Endothelial cell of umbilical vein (primary cell): ENCODE measurements around the gene JRKL. TPM values are rescaled to one million over a fixed set of nuclear protein-coding genes. Genes with fewer than 3 reads are reported as not detected.

Experiments used
- BruUV-seq: library from RNA; stranded (reverse); fragments of 400-500 nt; replicated peaks from 2 replicates; lab custom pipeline; 2021; lab: Mats Ljungman, UMichigan
- CTCF ChIA-PET: fragments of 300-600, 350-600 bp; sonication (Branson Sonifier 250); formaldehyde crosslinking; loops from one replicate; lab custom pipeline; 2021; ENCODE audit warnings: antibody characterized with exemption, inconsistent platforms; lab: Charles Lee
- POLR2A ChIA-PET: fragments of 300-600, 350-600 bp; sonication (Branson Sonifier 250); formaldehyde crosslinking; loops from one replicate; lab custom pipeline; 2021; ENCODE audit warnings: antibody characterized with exemption, inconsistent platforms; lab: Charles Lee
- DNase-seq: peaks from one replicate; pipeline ENCODE4 v3.0.0-alpha.2; 2011; ENCODE audit warnings: low read depth, low spot score
- FAIRE-seq: peaks from 2 replicates; lab custom pipeline; 2011; peaks lifted over from hg19 to GRCh38; lab: Jason Lieb, UNC
- H2AFZ ChIP-seq: 2 replicates; pipeline ENCODE4 v1.6.0; 2012; ENCODE audit warnings: low read depth, low read length, control low read depth, inconsistent platforms
- H3K27ac ChIP-seq: 2 replicates; pipeline ENCODE4 v1.5.1; 2011; ENCODE audit warnings: low read depth, mild to moderate bottlenecking, control low read depth, low read length, moderate library complexity; ENCODE audit not compliant: insufficient read depth
- H3K27me3 ChIP-seq, 2 experiments: 2 replicates each; pipeline versions ENCODE4 v1.6.0 to v1.6.1; 2011; ENCODE audit warnings: low read length in 2 of 2, mixed read lengths in 1 of 2; ENCODE audit not compliant: control insufficient read depth in 2 of 2, insufficient read depth in 2 of 2
- H3K36me3 ChIP-seq, 2 experiments: 2 replicates in 1 of 2; 3 replicates in 1 of 2; pipeline ENCODE4 v1.5.1; 2011; ENCODE audit warnings: low read length in 2 of 2, mild to moderate bottlenecking in 1 of 2, moderate library complexity in 1 of 2; ENCODE audit not compliant: control insufficient read depth in 2 of 2, insufficient read depth in 2 of 2; ENCODE audit errors: extremely low read depth in 1 of 2
- H3K4me1 ChIP-seq: 3 replicates; pipeline ENCODE4 v1.5.1; 2011; ENCODE audit warnings: mild to moderate bottlenecking, low read length; ENCODE audit not compliant: control insufficient read depth, insufficient read depth; ENCODE audit errors: extremely low read depth
- H3K4me2 ChIP-seq: 2 replicates; pipeline ENCODE4 v1.6.1; 2011; ENCODE audit warnings: low read length, control low read depth, mixed read lengths; ENCODE audit not compliant: insufficient read depth
- H3K4me3 ChIP-seq, 3 experiments: fragments of 200-600 bp in 1 of 3; sonication (generic), shearing (Covaris generic) in 1 of 3; replicated peaks in 1 of 3; 2 replicates each; pipeline ENCODE4 v1.5.1; 2011 to 2016; ENCODE audit warnings: control low read depth in 3 of 3, low read length in 3 of 3, mild to moderate bottlenecking in 2 of 3, inconsistent platforms in 1 of 3, low read depth in 1 of 3, moderate library complexity in 1 of 3; ENCODE audit not compliant: insufficient read depth in 1 of 3
- H3K79me2 ChIP-seq: 2 replicates; pipeline ENCODE4 v1.6.0; 2012; ENCODE audit warnings: low read length, inconsistent platforms; ENCODE audit not compliant: control insufficient read depth, insufficient read depth
- H3K9ac ChIP-seq: replicated peaks from 2 replicates; pipeline ENCODE3; 2011; ENCODE audit warnings: low read length, control low read depth; ENCODE audit not compliant: insufficient read depth; ENCODE audit errors: extremely low read depth
- H3K9me1 ChIP-seq: replicated peaks from 3 replicates; pipeline ENCODE4 v1.6.0; 2011; ENCODE audit warnings: mild to moderate bottlenecking, low read length; ENCODE audit not compliant: control insufficient read depth, insufficient read depth; ENCODE audit errors: extremely low read depth
- H3K9me3 ChIP-seq: replicated peaks from 2 replicates; pipeline ENCODE4 v1.5.1; 2012; ENCODE audit warnings: low read length, inconsistent platforms; ENCODE audit not compliant: control insufficient read depth, insufficient read depth
- H4K20me1 ChIP-seq: replicated peaks from 2 replicates; pipeline ENCODE3; 2011; ENCODE audit warnings: mild to moderate bottlenecking, low read length; ENCODE audit not compliant: control insufficient read depth, insufficient read depth; ENCODE audit errors: extremely low read depth
- CTCF ChIP-seq, 2 donors: IDR thresholded peaks; 1 replicate in 1 of 2; 2 replicates in 1 of 2; pipeline ENCODE4 v1.5.1; 2011; ENCODE audit warnings: low read length in 2 of 2, mild to moderate bottlenecking in 2 of 2, moderate library complexity in 2 of 2, control low read depth in 1 of 2, inconsistent platforms in 1 of 2, low read depth in 1 of 2; ENCODE audit not compliant: insufficient read depth in 1 of 2; ENCODE audit errors: extremely low read depth in 1 of 2
- EZH2 ChIP-seq: IDR thresholded peaks from 2 replicates; pipeline ENCODE4 v1.6.1; 2012; ENCODE audit warnings: borderline replicate concordance, low read depth, mild to moderate bottlenecking, moderate library complexity, low read length, inconsistent platforms; ENCODE audit not compliant: severe bottlenecking
- FOS ChIP-seq: IDR thresholded peaks from 2 replicates; pipeline ENCODE4 v1.6.1; 2011; ENCODE audit warnings: mild to moderate bottlenecking, low read length, moderate library complexity, borderline replicate concordance; ENCODE audit not compliant: insufficient read depth
- GATA2 ChIP-seq: IDR thresholded peaks from 2 replicates; pipeline ENCODE4 v1.7.0; 2011; ENCODE audit warnings: low read depth, mild to moderate bottlenecking, moderate library complexity, mixed read lengths, low read length; ENCODE audit not compliant: insufficient read length, insufficient read depth
- JUN ChIP-seq: IDR thresholded peaks from 2 replicates; pipeline ENCODE4 v1.6.1; 2011; ENCODE audit warnings: borderline replicate concordance, low read depth; ENCODE audit not compliant: insufficient read length, insufficient read depth
- MYC ChIP-seq: IDR thresholded peaks from one replicate; pipeline ENCODE4 v1.6.1; 2011; ENCODE audit warnings: mild to moderate bottlenecking, low read depth, low read length
- POLR2A ChIP-seq: IDR thresholded peaks from 2 replicates; pipeline ENCODE4 v1.6.1; 2012; ENCODE audit warnings: low read depth, mild to moderate bottlenecking, control low read depth, low read length
- POLR2AphosphoS5 ChIP-seq: IDR thresholded peaks from 2 replicates; pipeline ENCODE4 v1.6.1; 2012; ENCODE audit warnings: low read depth, mild to moderate bottlenecking, control low read depth, low read length, moderate library complexity; ENCODE audit not compliant: insufficient read depth
- dilution Hi-C: fragments of 300-500 bp; cut with MboI; formaldehyde crosslinking; loops from one replicate; pipeline ENCODE4 v1.15.0; 2019; ENCODE audit warnings: low sequenced_read_pairs; ENCODE audit not compliant: extremely low pct_ligation_motif_present
- intact Hi-C: fragments of 100-400 bp; cut with micrococcal nuclease; formaldehyde crosslinking; loops from one replicate; pipeline ENCODE4 v1.10.0; 2022
- polyA plus RNA-seq, 4 experiments: library from polyadenylated mRNA; depleted of rRNA in 3 of 4; stranded (reverse) in 3 of 4; unstranded in 1 of 4; fragments of >200 nt; gene quantifications; 2 replicates each; pipeline versions ENCODE4 v1.2.1 to v1.2.3, GENCODE V29; 2011 to 2012; ENCODE audit warnings: missing spikeins in 1 of 4
- total RNA-seq: library from RNA; stranded (reverse); gene quantifications from 2 replicates; pipeline ENCODE4 v1.2.3, GENCODE V29; 2021
- TF ChIP-seq, protein P1 (sequence below): IDR thresholded peaks from 2 replicates; pipeline ENCODE4 v1.6.1; 2011; ENCODE audit not compliant: insufficient read depth, insufficient read length

Gene JRKL
- total and polyA plus RNA-seq, 2 donors (not counting 3 experiments of a cell fraction or from before 2014, with no cell fraction given), result 1.4 to 7.6 TPM

GRCh38 chr11:96367342-96367741, 22.5 kb upstream of the JRKL start:
- H3K27ac ChIP-seq, result no peak overlapping the region
- FAIRE-seq, result no peak
- DNase-seq, result no peak
- no peaks in the 10 kb centered on the region for H3K9me3 ChIP-seq
- H3K4me2 ChIP-seq, result no peak overlapping the region
- H4K20me1 ChIP-seq, result no peaks in the 10 kb centered on the region
- no peak overlapping the region for H3K4me3 ChIP-seq
- POLR2A ChIA-PET, result no interaction called here
- no peaks in the 10 kb centered on the region for H3K9me1 ChIP-seq
- H3K79me2 ChIP-seq, result no peaks in the 10 kb centered on the region
- CTCF ChIA-PET, result no interaction called here
- intact Hi-C loops, result no loop called here
- H3K27me3 ChIP-seq, result no peaks in the 10 kb centered on the region
- BruUV-seq, result no TSS peak
- H3K4me1 ChIP-seq, result no peaks in the 10 kb centered on the region
- dilution Hi-C loops, result no loop called here
- peaks cover 0 to 5% of the 10 kb centered on the region in 2 experiments for H3K36me3 ChIP-seq
- H3K9ac ChIP-seq, result no peak overlapping the region
- TF ChIP-seq CTCF (IDR thresholded peaks at IDR 0.05; ENCODE audit: extremely low read depth in 1 of 2, insufficient read depth in 1 of 2, low read depth in 1 of 2, low read length in 2 of 2), result no peak
- TF ChIP-seq MYC, result no peak
- TF ChIP-seq, protein P1, sequence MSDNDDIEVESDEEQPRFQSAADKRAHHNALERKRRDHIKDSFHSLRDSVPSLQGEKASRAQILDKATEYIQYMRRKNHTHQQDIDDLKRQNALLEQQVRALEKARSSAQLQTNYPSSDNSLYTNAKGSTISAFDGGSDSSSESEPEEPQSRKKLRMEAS, result no peak
- TF ChIP-seq EZH2, result no peak
- TF ChIP-seq FOS, result no peak
- TF ChIP-seq GATA2, result no peak
- TF ChIP-seq POLR2A, result no peak
- TF ChIP-seq POLR2AphosphoS5, result no peak
- TF ChIP-seq JUN, result no peak
- no peak overlapping the region for H2AFZ ChIP-seq
